EL (cell line): Measurements from ENCODE around the gene LGALS13.
"Not testable (repeated sequence)": the region's sequence is repeated elsewhere in the genome, so short reads cannot be mapped to it uniquely, and the experiment has no call there.

Experiments used
- DNase-seq: peaks from one replicate; pipeline ENCODE4 v3.0.0-alpha.2; 2016

LGALS13 gene

GRCh38 chr19:39623946-39624345, 21.6 kb downstream of the LGALS13 start:
- no peak for DNase-seq

- not testable (repeated sequence) for DNase-seq
Measured at GRCh38 chr19:39627631-39628030, 25.3 kb downstream of the LGALS13 start.

- DNase-seq = no peak
Measured at GRCh38 chr19:39631178-39631577, 28.9 kb downstream of the LGALS13 start.

- no peak for DNase-seq
Measured at GRCh38 chr19:39631626-39632025, 29.3 kb downstream of the LGALS13 start.

- no peak for DNase-seq
Measured at GRCh38 chr19:39637891-39638290, 35.6 kb downstream of the LGALS13 start.

GRCh38 chr19:39641773-39642172, 39.4 kb downstream of the LGALS13 start:
- DNase-seq = no peak

- no peak for DNase-seq
Measured at GRCh38 chr19:39643591-39643990, 41.3 kb downstream of the LGALS13 start.

GRCh38 chr19:39645800-39646411, 43.6 kb downstream of the LGALS13 start:
- peak; percentile 6 for DNase-seq

GRCh38 chr19:39647918-39648317, 45.6 kb downstream of the LGALS13 start:
- DNase-seq = no peak

- no peak for DNase-seq
Measured at GRCh38 chr19:39655613-39656012, 53.3 kb downstream of the LGALS13 start, which contains the start of gene LGALS16. Gene LGALS16 (plus strand): TSS chr19:39655913. CDS start chr19:39655962, 49 bp downstream.
